C4-2B (cell line): ENCODE data around the gene NPIPB2.
"Not testable (repeated sequence)": the region's sequence is repeated elsewhere in the genome, so short reads cannot be mapped to it uniquely, and the experiment has no call there.

Experiments
- H3K27ac ChIP-seq: fragments of 450-650 bp; 2 replicates; pipeline ENCODE4 v1.5.1; 2017
- CTCF ChIP-seq: fragments of 450-650 bp; conservative IDR thresholded peaks from 2 replicates; pipeline ENCODE4 v1.5.1; 2017; ENCODE audit warnings: mild to moderate bottlenecking
- ZFX ChIP-seq: fragments of 450-650 bp; IDR thresholded peaks from 2 replicates; pipeline ENCODE4 v1.6.1; 2017

Gene NPIPB2

GRCh38 chr16:11941945-11942344 is at the start of gene NPIPB2:
TSS of gene NPIPB2 (minus strand) at chr16:11942045. CDS start at chr16:11942045, 0 bp downstream.
- not testable (repeated sequence) for H3K27ac ChIP-seq

GRCh38 chr16:11990702-11991390 is 49.0 kb upstream of the NPIPB2 start:
- no peak overlapping the region for H3K27ac ChIP-seq
- no peak for TF ChIP-seq ZFX
- TF ChIP-seq CTCF, result no peak

- TF ChIP-seq CTCF, result no peak
- TF ChIP-seq ZFX, result no peak
- H3K27ac ChIP-seq, result no peak overlapping the region
These were observed 46.6 kb upstream of the NPIPB2 start for GRCh38 chr16:11988258-11988978.

- H3K27ac ChIP-seq, result no peak overlapping the region
These were observed 44.7 kb upstream of the NPIPB2 start for GRCh38 chr16:11986521-11987057.

GRCh38 chr16:11985250-11985649 is 43.4 kb upstream of the NPIPB2 start:
- H3K27ac ChIP-seq, result no peak overlapping the region
- TF ChIP-seq ZFX (no peak), CTCF (no peak)

More at GRCh38 chr16:11986521-11987057, 44.7 kb upstream of the NPIPB2 start:
- no peak for TF ChIP-seq ZFX
- no peak for TF ChIP-seq CTCF

- H3K27ac ChIP-seq, result no peak overlapping the region
- no peak for TF ChIP-seq CTCF
- TF ChIP-seq ZFX, result no peak
These were observed 38.4 kb upstream of the NPIPB2 start for GRCh38 chr16:11980136-11980844.

GRCh38 chr16:11979013-11979672 is 37.3 kb upstream of the NPIPB2 start:
- TF ChIP-seq CTCF, result no peak
- no peak for TF ChIP-seq ZFX

More at GRCh38 chr16:11979013-11979672, 37.3 kb upstream of the NPIPB2 start:
- H3K27ac ChIP-seq, result no peak overlapping the region
